PC-9 (cell line): ENCODE data around the gene WEE2. TPM values are rescaled to one million over a fixed set of nuclear protein-coding genes. Genes with fewer than 3 reads are reported as not detected.

ENCODE experiments used
- BruUV-seq: library from RNA; stranded (reverse); fragments of 400-500 nt; replicated peaks from 2 replicates; lab custom pipeline; 2021; lab: Mats Ljungman, UMichigan
- CTCF ChIA-PET: fragments of 300-600 bp; sonication (Branson Sonifier 250); formaldehyde crosslinking; loops from one replicate; lab custom pipeline; 2022; ENCODE audit warnings: antibody characterized with exemption; lab: Charles Lee
- POLR2A ChIA-PET: fragments of 300-600 bp; sonication (Branson Sonifier 250); formaldehyde crosslinking; loops from one replicate; lab custom pipeline; 2022; ENCODE audit warnings: antibody characterized with exemption; ENCODE audit not compliant: unreplicated experiment; lab: Charles Lee
- DNase-seq, 2 experiments: peaks; one replicate each; pipeline versions ENCODE4 v3.0.0 to v3.0.0-alpha.2; 2015 to 2022; ENCODE audit warnings: mixed read lengths in 1 of 2
- H2AFZ ChIP-seq: fragments of 200-600 bp; sonication (generic); 2 replicates; pipeline ENCODE4 v1.8.1; 2017; ENCODE audit warnings: antibody characterized with exemption
- H3F3A ChIP-seq: fragments of 200-600 bp; sonication (generic); 2 replicates; pipeline ENCODE4 v1.8.1; 2017; ENCODE audit warnings: antibody characterized with exemption, mild to moderate bottlenecking, low read depth; ENCODE audit not compliant: insufficient read depth
- H3K27ac ChIP-seq: fragments of 200-600 bp; sonication (generic); 2 replicates; pipeline ENCODE4 v1.6.1; 2016; ENCODE audit warnings: mixed run types
- H3K27me3 ChIP-seq: fragments of 200-600 bp; sonication (generic); 2 replicates; pipeline ENCODE4 v1.6.1; 2016; ENCODE audit warnings: low read depth, mixed run types; ENCODE audit not compliant: insufficient read depth
- H3K36me3 ChIP-seq: fragments of 200-600 bp; sonication (generic); 2 replicates; pipeline ENCODE4 v1.6.1; 2016; ENCODE audit warnings: low read depth, mixed run types
- H3K4me1 ChIP-seq: fragments of 200-600 bp; sonication (generic); replicated peaks from 2 replicates; pipeline ENCODE4 v1.6.1; 2016; ENCODE audit warnings: mixed run types; ENCODE audit not compliant: insufficient read depth
- H3K4me2 ChIP-seq: fragments of 200-600 bp; sonication (generic); 2 replicates; pipeline ENCODE4 v1.6.1; 2017; ENCODE audit warnings: mixed run types
- H3K4me3 ChIP-seq: fragments of 200-600 bp; sonication (generic); 2 replicates; pipeline ENCODE4 v1.6.1; 2016; ENCODE audit warnings: mixed run types
- H3K79me2 ChIP-seq: fragments of 200-600 bp; sonication (generic); 2 replicates; pipeline ENCODE4 v1.6.1; 2017; ENCODE audit warnings: low read depth, mixed run types
- H3K9me2 ChIP-seq: fragments of 200-600 bp; sonication (generic); 2 replicates; pipeline ENCODE4 v1.8.1; 2017; ENCODE audit warnings: mild to moderate bottlenecking; ENCODE audit not compliant: insufficient read depth
- H3K9me3 ChIP-seq: fragments of 200-600 bp; sonication (generic); 2 replicates; pipeline ENCODE4 v1.8.1; 2016; ENCODE audit warnings: low read depth; ENCODE audit not compliant: insufficient read depth
- H4K20me1 ChIP-seq: fragments of 200-600 bp; sonication (generic); 2 replicates; pipeline ENCODE4 v1.8.1; 2017; ENCODE audit not compliant: insufficient read depth
- EZH2 ChIP-seq: fragments of 200-600 bp; sonication (generic); IDR thresholded peaks from 2 replicates; pipeline ENCODE4 v1.8.0; 2017; ENCODE audit warnings: antibody characterized with exemption, low read depth
- intact Hi-C: fragments of 100-400 bp; cut with micrococcal nuclease; formaldehyde crosslinking; loops from one replicate; pipeline ENCODE4 v1.10.0; 2022; ENCODE audit not compliant: unreplicated experiment
- total RNA-seq: library from RNA; stranded (reverse); gene quantifications from 2 replicates; pipeline ENCODE4 v1.2.3, GENCODE V29; 2021
- TF ChIP-seq, protein P1 (sequence below): fragments of 200-600 bp; sonication (generic); conservative IDR thresholded peaks from 2 replicates; pipeline ENCODE4 v1.6.1; 2017; ENCODE audit warnings: mixed run types, antibody characterized with exemption, mild to moderate bottlenecking, moderate library complexity

The WEE2 gene
- total RNA-seq, 1 experiment from 2014 or later = not detected

- intact Hi-C loops = no loop called here
- Histone ChIP-seq H3K4me1 (peaks cover 13% of the 10 kb centered on the region; the same call in 1 of the 2 replicates), H3K9me3 (no peaks in the 10 kb centered on the region), H2AFZ (no peak overlapping the region), H3K36me3 (no peaks in the 10 kb centered on the region), H3K4me2 (no peak overlapping the region), H3K27ac (no peak overlapping the region), H3F3A (no peaks in the 10 kb centered on the region), H3K4me3 (no peak overlapping the region), H4K20me1 (peaks cover 19% of the 10 kb centered on the region), H3K27me3 (no peaks in the 10 kb centered on the region), H3K79me2 (peaks cover 35% of the 10 kb centered on the region), H3K9me2 (no peaks in the 10 kb centered on the region)
- no peak for DNase-seq
- BruUV-seq = no TSS peak
- ChIA-PET CTCF (no interaction called here), POLR2A (no interaction called here)
- TF ChIP-seq, protein P1, sequence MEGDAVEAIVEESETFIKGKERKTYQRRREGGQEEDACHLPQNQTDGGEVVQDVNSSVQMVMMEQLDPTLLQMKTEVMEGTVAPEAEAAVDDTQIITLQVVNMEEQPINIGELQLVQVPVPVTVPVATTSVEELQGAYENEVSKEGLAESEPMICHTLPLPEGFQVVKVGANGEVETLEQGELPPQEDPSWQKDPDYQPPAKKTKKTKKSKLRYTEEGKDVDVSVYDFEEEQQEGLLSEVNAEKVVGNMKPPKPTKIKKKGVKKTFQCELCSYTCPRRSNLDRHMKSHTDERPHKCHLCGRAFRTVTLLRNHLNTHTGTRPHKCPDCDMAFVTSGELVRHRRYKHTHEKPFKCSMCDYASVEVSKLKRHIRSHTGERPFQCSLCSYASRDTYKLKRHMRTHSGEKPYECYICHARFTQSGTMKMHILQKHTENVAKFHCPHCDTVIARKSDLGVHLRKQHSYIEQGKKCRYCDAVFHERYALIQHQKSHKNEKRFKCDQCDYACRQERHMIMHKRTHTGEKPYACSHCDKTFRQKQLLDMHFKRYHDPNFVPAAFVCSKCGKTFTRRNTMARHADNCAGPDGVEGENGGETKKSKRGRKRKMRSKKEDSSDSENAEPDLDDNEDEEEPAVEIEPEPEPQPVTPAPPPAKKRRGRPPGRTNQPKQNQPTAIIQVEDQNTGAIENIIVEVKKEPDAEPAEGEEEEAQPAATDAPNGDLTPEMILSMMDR = no peak
- no peak for TF ChIP-seq EZH2
These were observed 16.2 kb upstream of the WEE2 start for GRCh38 chr7:141691961-141692360.

GRCh38 chr7:141693082-141693481 lies 15.1 kb upstream of the WEE2 start:
- POLR2A ChIA-PET = no interaction called here
- no peaks in the 10 kb centered on the region for H3K27me3 ChIP-seq
- CTCF ChIA-PET = interaction anchor here (0.6 to 1.5 kb wide), 2 partner anchors 9 to 16 kb away, joined by 3 to 5 read pairs; no protein-coding TSS in a partner anchor
- intact Hi-C loops = no loop called here
- no TSS peak for BruUV-seq
- no peak overlapping the region for H3K27ac ChIP-seq
- H3K36me3 ChIP-seq = no peaks in the 10 kb centered on the region
- peaks cover 19% of the 10 kb centered on the region for H4K20me1 ChIP-seq
- DNase-seq = no peak
- peaks cover 35% of the 10 kb centered on the region for H3K79me2 ChIP-seq
- H3K9me3 ChIP-seq = no peaks in the 10 kb centered on the region
- no peaks in the 10 kb centered on the region for H3K9me2 ChIP-seq
- TF ChIP-seq, protein P1 = no peak
- no peak for TF ChIP-seq EZH2
- H3K4me1 ChIP-seq = peaks cover 15% of the 10 kb centered on the region
- H2AFZ ChIP-seq = no peak overlapping the region
- no peak overlapping the region for H3K4me3 ChIP-seq
- no peak overlapping the region for H3K4me2 ChIP-seq
- no peaks in the 10 kb centered on the region for H3F3A ChIP-seq

DNA sequence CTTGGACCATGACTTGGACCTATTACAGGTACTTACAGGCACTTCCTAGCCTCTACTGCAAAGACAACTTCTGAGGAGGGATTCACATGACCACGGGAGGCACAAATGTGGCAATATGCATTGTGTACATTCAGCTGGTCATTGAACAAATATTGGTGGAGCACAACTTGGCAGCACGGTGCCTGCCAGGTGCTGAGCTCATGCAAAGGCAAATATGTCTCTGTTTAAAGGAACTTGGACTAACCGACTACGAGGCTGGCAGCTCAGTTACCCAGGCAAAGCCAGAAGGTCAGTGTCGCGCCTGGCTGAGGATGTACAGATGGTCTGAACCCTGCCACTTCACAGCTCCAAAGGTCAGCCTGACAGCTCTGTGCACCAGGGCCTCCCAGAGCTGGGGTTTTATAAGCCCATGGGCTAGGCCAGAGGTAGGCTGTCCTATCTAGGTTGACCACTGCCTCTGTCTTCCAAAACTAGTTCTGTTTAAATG lies 12.3 kb upstream of the WEE2 start:
- Histone ChIP-seq H3F3A (peaks cover 8% of the 10 kb centered on the region; the same call in 1 of the 2 replicates), H3K27me3 (no peaks in the 10 kb centered on the region), H3K4me1 (peaks cover 21% of the 10 kb centered on the region), H3K9me2 (no peaks in the 10 kb centered on the region), H3K4me3 (no peak overlapping the region), H3K9me3 (no peaks in the 10 kb centered on the region), H2AFZ (no peak overlapping the region), H3K36me3 (no peaks in the 10 kb centered on the region), H3K4me2 (0 out of 2 replicates have a peak overlapping the region, but pooled peaks have one; percentile 3), H3K27ac (no peak overlapping the region), H4K20me1 (peaks cover 10% of the 10 kb centered on the region; the same call in 1 of the 2 replicates), H3K79me2 (peaks cover 40% of the 10 kb centered on the region)
- DNase-seq = peak in 1 of 2 experiments; percentile 62
- TF ChIP-seq, protein P1 = no peak
- no peak for TF ChIP-seq EZH2
- ChIA-PET CTCF (no interaction called here), POLR2A (interaction anchor here (1.0 kb wide), 1 partner anchor 33 kb away, joined by 4 read pairs; no protein-coding TSS in a partner anchor)
- BruUV-seq = no TSS peak
- intact Hi-C loops = loop anchor here (2.0 kb wide), 1 partner anchor 21 kb away; no protein-coding TSS in a partner anchor
